Hematopoietic multipotent progenitor cell treated with erythropoietin and hydrocortisone succinate and interleukin-3 and kit ligand, for 8 days (in vitro differentiated cells): ENCODE data around the gene TARDBP.
"Not testable (repeated sequence)": the region's sequence is repeated elsewhere in the genome, so short reads cannot be mapped to it uniquely, and the experiment has no call there.

Source experiments
- DNase-seq: peaks from one replicate; pipeline ENCODE4 v3.0.0-alpha.2; 2015

Gene TARDBP

DNA sequence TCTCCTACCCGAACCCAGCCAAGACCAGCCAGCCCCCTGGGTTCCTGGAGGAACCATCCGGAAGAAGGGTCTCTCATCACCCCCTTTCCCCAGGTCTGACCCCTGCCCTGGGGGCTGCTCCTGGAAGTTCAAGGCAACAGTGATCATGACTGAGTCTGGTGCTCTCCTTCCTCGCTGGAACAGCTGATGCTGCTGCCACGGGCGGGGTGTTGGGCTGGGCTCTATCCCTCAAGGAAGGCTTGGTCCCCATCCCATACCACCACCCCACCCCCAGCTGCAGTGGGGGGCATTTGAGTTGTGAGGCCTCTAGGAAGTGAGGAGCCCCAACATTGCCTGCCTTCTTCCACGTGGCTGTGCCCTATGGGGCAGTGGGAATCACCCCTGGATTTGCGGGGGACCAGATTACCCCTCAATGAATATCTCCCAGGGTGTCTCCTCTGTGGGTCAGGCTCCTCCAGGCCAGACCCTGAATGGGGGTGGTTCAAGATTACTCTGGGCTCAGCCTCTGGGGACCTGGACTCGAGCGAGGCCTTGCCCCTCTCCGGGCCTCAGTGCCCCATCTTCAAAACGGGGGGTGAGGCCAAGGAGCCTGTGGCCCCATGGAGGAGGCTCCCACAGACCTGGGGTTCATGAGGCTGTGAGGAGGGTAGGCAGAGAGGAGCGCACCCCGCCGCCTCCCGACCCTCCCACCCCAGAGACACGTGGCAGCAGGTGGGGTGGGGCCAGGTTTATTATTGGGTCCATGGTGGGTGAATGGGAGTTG is 31.8 kb downstream of the TARDBP start:
- no peak for DNase-seq

DNA sequence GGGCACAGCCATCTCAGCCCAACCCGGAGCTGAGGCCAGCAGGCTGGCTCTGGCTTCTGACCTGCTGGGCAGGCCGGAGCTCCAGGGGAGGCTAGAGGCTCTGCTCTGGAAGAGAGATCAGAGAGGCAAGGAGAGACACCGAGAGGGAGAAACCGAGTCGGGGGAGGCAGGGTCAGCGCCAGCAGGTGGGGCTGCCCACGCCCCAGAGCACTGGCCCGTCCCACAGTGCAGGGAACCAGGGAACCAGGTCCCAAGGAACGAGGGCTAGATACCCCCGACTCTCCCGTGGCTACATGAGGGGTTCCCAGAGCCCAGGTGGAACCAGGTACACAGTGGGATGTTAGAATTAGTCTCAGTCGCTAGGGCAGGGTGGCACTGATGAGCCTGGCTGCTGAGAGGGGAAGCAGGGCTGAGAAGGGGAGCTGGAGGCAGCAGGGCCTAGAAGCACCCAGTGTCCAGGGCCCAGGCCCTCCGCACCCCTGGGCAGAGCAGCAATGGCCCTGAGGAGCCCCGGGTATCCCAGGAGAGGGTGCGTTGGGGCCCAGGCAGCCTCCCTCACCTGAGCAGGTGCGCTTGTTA is 32.5 kb downstream of the TARDBP start:
- DNase-seq, result no peak

DNA sequence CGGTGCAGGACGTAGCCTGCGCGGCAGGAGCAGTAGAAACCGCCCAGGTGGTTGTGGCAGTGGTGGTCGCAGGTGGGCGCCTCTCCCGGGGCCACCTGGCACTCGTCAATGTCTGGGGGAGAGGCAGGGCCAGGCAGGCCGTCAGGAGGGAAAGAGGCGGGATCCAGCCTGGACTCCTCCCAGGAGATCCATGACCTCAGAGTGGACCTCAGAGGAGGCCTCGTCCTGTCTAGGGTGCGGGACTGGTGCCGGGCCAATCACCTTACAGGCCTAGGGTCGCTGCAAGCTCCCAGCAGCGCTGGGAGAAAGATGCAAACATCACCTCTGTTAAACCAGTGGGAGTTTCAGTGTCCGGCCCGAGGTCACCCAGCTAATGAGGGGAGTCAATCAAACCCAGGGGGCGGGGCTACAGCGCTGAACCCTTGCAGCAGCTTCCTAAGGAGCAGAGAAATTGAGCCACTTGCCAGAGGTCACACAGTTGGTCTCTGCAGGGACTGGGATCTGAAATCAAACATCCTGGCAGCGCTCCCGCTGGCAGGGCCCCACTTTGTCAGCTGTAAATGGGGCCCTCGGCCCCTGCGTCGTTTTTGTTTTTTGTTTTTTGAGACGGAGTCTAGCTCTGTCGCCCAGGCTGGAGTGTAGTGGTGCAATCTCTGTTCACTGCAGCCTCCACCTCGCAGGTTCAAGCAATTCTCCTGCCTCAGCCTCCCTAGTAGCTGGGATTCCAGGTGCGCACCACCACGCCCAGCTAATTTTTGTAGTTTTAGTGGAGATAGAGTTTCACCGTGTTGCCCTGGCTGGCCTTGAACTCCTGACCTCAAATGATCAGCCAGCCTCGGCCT is 33.2 kb downstream of the TARDBP start:
- no peak for DNase-seq

DNA sequence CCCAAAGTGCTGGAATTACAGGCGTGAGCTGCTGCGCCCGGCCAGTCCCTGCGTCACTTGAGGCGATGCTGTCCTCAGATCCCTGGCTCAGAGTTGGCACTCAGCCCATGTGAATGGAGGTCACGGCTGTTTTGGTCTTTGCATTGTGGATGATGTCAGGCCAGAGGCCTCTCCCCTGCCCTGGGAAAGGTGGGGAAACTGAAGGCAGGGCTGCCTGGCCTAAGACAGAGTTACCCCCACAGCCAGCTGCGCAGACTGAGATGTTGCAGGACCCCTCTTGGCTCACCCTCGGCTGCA is 33.8 kb downstream of the TARDBP start:
- DNase-seq, result no peak

DNA sequence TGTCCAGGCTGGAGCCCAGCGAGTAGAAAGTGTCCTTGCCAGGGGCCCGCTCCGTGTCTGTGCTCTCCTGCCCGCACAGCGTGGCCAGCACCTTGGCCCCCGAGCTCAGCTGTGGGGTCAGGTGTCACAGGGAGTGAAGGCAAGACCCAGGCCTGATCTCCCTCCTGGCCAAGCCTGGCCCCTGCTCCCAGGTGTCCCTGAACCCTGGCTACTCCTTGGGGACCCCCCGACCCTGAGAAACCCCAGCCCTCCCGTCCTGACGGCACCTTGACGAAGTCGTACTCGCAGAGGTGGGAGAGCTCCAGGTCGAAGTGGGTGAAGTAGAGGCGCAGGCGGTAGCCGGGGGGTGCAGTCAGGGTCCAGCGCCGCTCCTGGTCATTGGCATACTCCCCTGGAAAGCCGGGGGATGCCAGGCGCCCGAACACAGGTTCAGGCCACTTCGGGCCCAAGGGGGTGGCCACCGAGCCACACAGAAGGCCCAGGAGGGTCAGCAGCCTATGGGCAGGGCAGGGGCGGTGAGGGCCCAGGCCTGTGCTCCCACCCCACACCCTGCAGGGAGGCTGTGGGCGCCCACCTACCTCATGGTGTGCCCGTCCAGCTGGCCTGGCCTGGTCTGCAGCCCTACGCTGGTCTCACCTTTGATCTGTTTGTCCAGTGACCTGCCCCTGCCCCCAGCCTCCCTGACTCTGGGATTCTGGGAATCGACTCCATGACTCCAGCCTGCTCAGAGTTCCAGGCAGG is 34.3 kb downstream of the TARDBP start, which contains the start of gene MASP2:
MASP2 (minus strand) TSS at position 615 of the 741 bp plus-strand sequence; CDS start at position 583, 32 bp downstream.
- DNase-seq, result no peak

DNA sequence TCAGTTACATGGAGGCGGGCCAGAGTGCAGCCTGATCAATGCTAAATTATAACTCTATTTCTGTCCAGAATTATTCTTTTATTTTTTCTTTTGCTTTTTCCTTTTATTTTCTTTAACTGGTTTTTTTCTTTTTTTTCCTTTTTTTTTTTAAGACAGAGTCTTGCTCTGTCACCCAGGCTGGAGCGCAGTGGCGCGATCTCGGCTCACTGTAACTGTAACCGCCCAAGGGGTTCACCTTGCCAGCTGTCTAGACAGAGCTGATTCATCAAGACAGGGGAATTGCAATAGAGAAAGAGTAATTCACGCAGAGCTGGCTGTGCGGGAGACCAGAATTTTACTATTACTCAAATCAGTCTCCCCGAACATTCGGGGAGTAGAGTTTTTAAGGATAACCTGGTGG is 38.7 kb downstream of the TARDBP start:
- not testable (repeated sequence) for DNase-seq

DNA sequence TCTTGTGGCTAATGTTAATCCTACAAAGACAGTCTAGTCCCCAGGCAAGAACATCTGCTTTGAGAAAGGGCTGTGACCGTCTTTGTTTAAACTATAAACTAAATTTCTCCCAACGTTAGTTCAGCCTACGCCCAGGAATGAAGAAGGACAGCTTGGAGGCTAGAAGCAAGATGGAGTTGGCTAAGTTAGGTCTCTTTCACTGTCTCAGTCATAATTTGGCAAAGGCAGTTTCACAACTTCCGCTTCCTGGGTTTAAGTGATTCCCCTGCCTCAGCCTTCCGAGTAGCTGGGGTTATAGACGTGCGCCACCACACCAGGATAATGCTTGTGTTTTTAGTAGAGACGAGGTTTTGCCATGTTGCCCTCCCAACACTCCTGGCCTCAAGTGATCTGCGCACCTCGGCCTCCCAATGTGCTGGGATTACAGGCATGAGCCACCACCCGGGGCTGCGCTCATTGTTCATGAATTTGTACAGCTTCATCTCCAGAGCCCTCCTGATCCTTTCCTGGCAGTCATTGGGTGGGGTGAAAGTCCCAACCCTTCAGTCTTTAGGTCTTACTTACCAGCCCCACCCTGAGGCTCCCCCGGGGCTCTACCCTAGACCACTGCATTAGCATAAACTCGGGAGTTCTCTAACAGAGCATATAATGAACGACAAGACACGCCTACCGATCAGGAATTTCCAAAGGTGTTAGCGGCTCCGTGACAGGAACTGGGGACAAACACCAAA is 39.5 kb downstream of the TARDBP start:
- no peak for DNase-seq

DNA sequence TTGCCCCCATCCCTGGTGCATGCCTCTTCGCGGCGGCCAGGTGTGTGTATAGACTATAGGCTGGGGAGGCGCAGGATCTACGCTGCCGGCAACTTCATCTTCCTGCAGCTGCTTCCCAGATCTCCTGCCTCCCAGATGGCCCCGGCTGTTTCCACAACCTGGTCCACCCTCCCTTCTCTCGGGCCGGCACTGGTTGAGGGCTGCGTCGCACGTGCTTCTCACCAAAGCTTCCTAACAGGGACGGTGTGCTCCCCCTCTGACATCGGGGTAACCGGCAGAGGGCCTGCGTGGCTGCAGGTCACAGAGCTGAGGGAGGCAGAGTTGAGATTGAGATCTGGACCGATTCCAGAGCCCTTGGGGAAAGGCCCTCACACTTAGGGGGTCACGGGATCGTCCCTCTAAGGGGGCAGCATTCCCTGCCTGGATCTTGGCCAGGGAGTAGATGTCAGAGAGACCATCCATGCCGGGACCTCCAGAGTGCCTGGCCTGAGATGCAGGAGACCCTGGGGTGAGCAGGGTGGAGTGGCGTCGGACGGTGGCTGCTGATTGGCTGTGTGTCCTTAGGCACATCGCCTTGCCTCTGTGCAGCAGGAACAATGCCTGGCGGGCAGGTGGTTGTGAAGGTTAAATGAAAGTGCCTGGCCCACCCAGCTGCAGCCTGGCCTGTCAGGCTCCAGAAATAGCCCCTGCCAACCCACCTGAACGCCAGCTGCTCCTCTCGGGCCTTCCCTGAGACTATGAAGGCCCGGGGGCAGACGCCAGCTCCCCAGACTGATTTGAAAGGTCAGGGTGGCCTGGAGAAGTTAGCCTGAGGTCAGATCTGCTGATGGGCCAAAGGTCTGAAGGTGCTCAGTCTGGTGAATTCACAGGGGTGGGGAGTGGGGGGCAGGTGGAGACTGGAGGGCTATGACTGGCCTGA is 40.6 kb downstream of the TARDBP start:
- DNase-seq, result peak; percentile 54

DNA sequence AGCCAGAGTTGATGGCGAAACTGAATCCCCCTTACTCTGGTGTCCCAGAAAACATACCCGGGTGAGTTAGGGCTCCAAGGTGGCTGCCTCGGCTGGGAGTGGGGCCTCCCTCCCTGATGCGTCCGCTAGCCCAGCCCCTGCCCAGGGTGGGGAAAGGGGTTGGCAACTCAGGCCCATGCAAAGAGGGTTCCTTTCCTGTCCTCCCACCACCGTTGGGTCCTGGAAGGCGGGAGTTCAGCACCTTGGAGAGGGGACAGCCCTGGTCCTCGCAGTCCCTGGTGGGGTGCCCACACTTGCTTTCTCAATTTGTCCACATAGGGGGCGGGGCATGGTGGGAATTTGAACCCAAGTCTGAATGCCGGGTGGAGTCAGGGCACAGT is 41.3 kb downstream of the TARDBP start:
- DNase-seq, result peak; percentile 33

DNA sequence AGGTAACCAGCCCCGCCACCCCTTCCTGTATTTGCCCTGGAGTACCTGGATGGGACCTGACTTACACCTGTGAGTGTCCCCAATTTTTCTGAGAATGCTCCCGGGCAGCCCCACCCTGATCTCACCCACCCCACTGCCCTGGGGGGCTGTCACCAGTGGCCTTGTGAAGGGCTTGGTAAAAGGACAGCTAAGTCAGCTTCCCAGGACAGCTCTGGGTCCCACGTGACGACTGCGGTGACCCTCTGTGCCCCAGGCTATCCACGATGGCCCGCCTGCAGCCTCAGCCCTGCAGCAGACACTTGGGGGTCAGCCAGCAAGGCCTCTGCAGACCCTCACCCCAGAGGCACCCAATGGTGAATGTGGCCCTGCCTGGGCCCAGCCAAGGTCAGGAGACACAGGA is 41.7 kb downstream of the TARDBP start:
- no peak for DNase-seq

DNA sequence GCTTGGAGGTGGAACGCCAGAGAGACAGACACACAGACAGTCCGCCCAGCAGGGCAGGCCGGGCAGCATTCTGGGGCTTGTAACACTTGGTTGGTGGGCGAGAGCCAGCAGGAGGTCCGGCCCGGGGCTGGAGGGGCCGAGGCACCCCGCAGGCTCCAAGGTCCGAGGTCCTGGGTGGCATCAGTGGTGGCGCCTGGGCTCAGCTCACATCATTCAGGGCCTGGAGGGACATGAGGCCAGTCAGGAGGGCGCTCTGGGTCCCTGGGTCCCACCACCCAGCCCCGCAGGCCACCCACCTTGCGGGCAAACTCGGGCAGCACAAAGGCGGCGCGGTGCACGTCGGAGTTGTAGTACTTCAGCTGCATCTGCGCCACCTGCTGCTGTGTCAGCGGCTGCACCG is 42.2 kb downstream of the TARDBP start:
- no peak for DNase-seq

DNA sequence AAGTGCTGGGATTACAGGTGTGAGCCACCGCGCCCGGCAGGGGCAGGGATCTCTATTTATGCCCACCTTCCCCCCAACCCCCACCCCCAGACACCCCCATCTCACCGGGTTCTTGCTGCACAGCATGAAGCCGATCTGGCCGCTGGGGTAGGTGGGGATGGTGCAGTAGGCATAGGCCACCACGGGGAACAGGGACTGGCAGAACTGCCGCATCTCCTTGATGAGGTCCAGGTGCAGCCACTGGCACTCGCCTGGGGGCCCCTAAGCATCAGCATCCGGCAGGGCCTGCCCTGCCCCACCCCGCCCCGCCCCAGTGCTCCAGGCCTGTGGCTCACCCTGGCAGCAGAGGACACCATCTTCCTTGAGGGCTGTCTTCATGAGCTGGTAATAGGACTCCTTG is 43.2 kb downstream of the TARDBP start:
- DNase-seq, result no peak

DNA sequence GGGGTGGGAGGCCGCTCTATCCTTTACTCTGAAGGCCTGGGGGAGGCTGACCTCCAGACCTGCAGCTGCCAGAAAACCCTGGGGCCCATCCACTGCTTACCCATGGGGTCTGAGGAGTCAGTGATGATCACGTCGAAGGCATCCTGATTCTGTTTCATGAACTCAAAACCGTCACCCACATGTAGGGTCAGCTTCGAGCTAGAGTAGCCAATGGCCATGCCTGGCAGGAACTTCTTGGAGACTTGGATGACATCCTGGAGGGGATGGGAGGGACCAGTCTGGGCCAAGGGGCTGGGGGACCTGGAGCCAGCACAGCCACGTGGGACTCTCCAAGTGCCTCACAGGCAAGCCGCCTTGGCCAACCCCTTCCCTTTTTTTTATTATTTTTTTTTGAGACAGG is 44.0 kb downstream of the TARDBP start:
- DNase-seq, result no peak

DNA sequence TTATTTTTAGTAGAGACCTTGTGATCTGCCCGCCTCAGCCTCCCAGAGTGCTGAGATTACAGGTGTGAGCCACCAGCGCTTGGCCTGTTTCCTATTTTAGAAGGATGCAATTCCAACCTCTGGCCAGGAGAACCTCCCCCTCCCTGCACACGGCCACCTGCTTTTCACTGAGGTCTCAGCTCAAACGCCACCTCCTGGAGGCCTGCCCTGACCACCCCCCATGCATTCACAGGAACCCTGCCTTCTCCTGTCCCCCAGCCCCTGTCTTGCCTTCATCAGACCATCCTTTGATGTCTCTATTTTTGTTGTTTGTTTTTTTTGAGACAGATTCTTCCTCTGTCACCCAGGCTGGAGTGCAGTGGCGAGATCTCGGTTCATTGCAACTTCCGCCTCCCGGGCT is 45.0 kb downstream of the TARDBP start:
- no peak for DNase-seq

DNA sequence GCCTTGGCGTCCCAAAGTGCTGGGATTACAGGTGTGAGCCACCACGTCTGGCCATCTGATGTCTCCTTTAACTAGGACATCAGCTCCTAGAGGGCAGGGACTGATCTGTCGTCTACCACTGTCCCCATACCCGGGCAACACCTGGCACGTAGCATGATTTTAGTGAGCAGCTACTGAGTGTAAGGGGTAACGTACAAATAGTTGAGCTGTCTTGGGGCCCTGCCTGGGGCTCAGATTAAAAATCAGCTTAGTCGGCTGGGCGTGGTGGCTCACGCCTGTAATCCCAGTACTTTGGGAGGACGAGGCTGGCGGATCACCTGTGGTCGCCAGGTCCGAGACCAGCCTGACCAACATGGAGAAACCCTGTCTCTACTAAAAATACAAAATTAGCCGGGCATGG is 45.6 kb downstream of the TARDBP start:
- DNase-seq, result no peak

DNA sequence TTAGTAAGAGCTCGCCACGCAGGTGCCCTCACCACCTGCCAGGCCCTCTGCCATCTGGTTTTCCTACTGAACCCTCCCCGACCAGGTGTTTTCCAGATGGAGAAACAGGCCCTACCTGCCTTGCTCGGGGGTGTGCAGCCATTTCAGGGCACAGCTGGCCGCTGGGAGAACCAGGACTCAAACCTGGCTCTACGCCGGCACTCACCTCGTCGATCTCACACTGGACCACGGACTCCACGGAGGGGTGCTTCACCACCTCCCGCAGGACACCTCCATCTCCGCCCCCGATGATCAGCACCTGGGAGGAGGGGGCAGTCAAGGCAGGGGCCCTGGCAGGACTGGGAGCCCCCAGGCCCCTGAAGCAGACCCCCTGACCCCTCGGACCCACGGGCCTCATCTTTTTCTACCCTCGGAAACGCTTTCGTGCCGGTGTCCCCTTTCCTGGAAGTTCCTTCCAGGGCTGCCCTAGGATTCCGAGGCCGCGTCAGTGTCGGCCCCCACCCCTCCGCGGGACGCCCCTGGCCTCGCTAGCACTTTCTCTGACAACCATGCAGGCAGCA is 46.2 kb downstream of the TARDBP start:
- DNase-seq, result no peak

DNA sequence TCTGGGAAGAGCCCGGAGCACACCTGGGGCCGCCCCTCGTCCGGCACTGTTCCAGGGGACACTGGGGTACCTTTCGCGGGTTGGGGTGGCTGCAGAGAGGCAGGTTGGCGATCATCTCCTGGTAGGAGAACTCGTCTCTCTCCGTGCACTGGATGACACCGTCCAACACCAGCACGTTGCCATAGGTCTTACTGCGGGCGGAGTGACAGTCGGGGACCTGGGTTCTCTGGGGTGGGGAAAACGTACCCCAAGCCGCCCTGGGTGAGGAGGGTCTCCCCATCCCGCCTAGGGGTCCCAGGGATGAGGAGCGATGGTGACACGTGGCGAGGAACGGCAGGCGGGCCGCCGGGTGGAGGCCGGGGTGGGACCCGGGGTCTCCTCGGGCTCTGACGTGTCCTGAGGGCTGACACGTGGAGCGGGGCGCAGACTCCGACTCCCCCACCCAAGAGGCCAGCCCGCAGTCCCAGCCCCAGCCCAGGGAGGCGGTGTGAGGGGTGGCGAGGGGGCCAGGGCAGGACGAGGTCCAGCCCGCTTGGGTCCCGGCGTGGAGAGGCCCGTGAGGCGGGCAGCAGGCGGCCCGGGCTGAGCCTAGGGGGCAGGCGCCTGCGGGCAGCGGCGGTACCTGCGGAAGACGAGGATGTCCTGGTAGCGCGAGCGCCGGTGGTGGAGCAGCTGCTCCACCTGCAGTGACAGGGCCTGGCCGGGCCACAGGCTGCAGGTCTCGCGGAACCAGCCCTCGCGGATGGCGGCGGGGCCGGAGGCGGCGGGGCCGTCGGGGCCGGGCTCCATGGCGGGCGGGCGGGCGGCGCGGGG is 46.9 kb downstream of the TARDBP start:
- DNase-seq, result peak; percentile 29

DNA sequence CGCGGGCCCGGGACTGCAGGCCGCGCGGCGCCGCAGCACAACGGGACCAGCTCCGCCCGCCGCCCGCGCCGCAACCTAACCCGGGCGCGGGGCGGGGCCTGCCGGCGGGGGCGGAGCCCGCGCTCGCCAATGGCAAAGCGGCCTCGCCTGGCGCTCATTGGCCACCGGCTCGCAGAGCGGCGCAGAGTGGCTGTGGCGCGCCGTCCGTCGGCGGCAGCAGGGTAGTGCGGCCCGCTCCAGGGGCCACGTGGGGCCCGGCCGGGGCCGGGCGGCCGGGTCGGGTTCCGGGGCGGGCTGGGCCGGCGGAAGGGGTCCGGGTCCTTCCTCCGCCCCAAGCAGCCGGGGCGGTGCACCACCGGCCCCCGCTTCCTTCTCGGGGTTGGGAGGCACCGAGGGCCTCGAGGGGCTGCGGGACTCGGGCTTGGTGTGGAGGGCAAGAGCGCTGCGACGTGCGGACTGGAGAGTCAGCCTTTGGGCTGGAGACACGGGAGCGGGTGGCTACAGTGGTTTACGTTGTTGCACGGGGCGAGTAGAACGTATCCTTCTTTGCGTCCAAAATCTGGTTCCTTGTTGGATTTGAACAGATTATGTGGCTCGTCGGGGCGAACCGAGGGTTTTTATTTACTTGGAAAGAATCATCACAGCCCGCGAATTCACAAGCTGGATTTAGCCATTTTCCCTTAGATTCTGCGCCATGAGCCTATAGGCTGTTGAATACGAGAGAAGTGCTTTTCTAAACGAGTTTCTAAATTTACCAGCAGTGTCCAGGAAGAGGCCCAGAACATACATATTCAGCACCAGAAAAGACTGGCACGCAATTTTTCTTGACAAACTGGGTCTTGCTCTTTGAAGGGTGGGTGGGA is 47.7 kb downstream of the TARDBP start, which contains the start of gene SRM:
SRM (minus strand) TSS at position 51 of the 863 bp plus-strand sequence. CDS start 75 bp downstream, outside the sequence.
- peak; percentile 91 for DNase-seq
